ENCODE data around the gene LIN37.

The LIN37 gene

DNA sequence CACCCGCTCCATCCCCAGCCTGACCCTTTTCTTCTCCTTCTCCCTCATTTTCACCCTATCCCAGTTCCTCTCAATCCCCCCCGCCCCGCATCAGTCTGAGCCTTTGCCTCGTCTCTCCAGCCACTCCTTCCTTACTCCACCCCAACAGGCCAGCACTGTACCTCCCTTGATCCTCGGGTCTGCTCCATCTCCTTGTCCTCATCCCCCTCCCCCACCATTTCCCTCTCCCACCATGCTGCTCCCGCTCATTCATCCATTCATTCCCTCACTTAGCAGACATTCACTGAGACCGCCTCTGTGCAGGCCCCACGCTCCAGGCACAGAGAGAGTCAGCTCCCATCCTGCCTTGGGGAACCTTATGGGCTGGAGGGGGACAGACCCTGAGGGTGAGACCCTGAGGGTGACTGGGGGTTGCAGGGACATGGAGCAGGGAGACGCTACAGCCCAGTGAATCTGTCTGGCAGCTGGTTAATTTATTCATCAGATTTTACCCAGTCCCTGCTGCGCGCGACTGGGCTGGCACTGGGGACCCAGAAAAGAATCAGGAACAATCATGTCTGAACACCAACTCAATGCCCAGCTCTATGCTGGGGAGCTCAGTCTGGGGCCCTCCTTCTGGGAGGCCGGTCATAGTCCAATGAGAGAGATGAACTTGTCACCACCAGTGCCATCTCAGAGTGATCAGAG lies 27.9 kb downstream of the LIN37 start:
- no peak for FAIRE-seq

GRCh38 chr19:35777086-35777841 lies 28.9 kb downstream of the LIN37 start:
- FAIRE-seq, result no peak

DNA sequence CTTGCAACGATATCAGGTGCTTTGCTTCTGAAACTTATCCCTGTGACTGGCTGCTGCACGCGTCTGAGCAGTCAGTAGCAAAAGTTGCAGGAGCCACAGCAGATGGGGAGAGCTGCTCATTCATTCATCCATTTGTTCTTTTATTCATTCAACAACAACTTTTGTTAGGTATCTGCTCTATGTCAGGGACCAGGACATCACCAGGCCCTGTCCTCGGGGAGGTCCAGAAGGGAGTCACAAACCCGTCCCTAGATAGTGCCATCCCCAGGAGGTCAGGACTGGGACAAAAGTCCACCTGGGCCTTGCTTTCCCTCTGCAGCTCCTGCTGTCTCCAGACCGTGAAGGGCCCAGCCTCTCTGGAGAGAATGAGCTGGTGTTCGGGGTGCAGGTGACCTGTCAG lies 29.6 kb downstream of the LIN37 start:
- no peak for FAIRE-seq

DNA sequence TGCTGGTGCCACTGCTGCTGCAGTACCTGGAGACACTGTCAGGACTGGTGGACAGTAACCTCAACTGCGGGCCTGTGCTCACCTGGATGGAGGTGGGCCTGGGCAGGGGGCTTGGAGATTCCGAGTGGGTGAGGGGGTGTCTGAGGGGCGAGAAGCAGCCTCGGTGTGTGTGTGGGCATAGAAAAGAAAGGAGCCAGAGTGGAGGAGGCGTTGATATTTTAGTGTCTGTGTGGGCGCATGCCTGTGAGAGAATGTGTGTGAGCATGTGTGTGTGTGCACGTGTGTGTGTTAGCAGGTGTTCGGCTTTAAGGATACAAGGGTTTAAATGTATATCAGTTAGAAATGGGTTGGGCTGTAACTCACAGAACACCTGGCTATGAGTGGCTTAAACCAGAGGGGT lies 30.7 kb downstream of the LIN37 start:
- FAIRE-seq, result no peak

DNA sequence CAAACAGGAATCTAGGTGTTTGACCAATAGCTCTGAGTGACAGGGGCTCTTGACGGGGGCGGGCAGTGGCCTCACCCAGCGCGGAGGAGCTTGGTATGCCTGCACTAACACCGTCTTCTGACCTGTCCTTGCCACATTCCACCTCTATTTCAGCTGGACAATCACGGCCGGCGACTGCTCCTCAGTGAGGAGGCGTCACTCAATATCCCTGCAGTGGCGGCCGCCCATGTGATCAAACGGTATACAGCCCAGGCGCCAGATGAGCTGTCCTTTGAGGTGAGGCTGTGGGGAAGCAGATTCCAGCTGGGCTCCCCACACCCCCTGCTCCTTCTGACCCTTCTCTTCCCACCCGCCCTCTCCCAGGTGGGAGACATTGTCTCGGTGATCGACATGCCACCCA lies 31.7 kb downstream of the LIN37 start:
- FAIRE-seq, result no peak

- no peak for FAIRE-seq
These were observed 32.3 kb downstream of the LIN37 start for GRCh38 chr19:35780717-35781116.

DNA sequence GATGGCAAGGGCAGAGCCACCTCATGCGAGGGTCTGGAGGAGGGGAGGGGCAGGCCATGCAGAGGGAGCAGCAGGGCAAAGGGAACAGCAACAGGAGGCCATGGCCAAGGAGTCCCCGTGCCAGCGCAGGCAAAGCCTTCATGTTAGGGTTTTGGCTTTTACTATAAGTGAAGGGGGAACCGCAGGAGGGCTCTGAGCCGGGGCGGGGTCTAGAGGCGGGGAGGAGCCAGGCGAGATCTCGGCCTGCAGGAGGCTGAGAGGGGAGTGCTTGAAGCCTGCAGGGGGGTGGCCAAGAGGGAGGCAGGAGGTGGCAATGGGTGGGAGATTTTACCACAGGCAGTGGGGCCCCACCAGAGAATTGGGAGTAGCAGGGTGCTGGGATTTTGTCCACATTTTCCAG lies 33.3 kb downstream of the LIN37 start:
- FAIRE-seq, result no peak

GRCh38 chr19:35782589-35782988 lies 34.2 kb downstream of the LIN37 start:
- FAIRE-seq, result no peak

- no peak for FAIRE-seq
These were observed 35.4 kb downstream of the LIN37 start for GRCh38 chr19:35783469-35784434.

GRCh38 chr19:35784503-35785338 lies 36.3 kb downstream of the LIN37 start:
- FAIRE-seq, result no peak

DNA sequence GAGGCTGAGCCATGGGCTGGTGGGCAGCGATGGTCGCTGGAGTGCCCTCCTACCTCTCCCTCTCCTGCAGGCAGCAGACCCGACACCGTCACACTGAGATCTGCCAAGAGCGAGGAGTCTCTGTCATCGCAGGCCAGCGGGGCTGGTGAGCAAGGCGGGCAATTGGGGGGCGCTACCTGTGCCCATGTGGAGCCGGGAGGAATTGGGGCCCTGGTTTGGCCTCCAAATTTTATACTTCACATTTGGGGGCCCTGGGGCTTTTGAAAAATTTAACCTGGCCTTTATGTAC lies 36.9 kb downstream of the LIN37 start:
- no peak for FAIRE-seq

- no peak for FAIRE-seq
These were observed 38.2 kb downstream of the LIN37 start for GRCh38 chr19:35786299-35787160.

DNA sequence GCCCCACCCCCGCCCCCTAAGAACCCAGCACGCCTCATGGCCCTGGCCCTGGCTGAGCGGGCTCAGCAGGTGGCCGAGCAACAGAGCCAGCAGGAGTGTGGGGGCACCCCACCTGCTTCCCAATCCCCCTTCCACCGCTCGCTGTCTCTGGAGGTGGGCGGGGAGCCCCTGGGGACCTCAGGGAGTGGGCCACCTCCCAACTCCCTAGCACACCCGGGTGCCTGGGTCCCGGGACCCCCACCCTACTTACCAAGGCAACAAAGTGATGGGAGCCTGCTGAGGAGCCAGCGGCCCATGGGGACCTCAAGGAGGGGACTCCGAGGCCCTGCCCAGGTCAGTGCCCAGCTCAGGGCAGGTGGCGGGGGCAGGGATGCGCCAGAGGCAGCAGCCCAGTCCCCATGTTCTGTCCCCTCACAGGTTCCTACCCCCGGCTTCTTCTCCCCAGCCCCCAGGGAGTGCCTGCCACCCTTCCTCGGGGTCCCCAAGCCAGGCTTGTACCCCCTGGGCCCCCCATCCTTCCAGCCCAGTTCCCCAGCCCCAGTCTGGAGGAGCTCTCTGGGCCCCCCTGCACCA lies 38.9 kb downstream of the LIN37 start:
- no peak for FAIRE-seq

- no peak for FAIRE-seq
These were observed 40.0 kb downstream of the LIN37 start for GRCh38 chr19:35788205-35788960.

DNA sequence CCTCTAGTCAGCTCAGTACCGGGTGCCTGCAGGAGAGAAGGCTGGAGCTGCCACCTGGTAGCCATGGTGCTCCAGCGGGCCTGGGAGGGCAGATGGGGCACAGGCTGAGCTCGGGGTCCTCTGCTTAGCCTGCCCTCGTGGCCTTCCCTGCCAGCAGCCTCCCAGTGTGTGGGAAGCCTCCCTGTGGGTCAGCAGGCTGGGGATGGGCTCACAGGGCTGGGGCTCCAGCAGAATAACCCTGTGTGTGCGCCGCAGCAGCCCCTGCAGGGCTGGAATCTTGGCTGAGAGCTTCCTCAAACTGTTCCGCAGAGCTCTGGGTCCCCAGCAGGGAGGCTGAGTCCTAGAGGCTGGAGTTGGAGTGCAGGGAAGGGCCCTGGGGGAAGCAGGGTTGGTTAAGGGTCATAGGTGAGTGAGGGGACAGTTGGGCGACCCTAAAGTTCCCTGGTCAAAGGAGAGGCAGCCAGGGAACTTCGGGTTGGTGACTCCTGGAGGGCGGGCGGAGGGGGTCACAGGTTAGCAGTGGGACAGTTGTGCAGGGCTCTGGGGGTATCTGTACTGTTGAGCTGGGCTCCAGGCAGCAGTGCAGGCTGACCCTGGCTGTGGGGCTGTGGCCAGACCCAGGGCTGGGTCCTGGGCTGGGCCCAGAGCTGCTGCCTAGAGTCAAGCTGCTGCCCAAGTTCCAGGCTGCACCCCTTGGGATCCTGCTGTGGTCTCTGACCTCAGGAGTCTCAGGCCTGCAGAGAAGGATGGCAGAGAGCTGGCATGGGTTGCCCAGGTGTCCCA lies 41.0 kb downstream of the LIN37 start:
- no peak for FAIRE-seq

GRCh38 chr19:35789978-35790944 lies 41.9 kb downstream of the LIN37 start:
- FAIRE-seq, result no peak

DNA sequence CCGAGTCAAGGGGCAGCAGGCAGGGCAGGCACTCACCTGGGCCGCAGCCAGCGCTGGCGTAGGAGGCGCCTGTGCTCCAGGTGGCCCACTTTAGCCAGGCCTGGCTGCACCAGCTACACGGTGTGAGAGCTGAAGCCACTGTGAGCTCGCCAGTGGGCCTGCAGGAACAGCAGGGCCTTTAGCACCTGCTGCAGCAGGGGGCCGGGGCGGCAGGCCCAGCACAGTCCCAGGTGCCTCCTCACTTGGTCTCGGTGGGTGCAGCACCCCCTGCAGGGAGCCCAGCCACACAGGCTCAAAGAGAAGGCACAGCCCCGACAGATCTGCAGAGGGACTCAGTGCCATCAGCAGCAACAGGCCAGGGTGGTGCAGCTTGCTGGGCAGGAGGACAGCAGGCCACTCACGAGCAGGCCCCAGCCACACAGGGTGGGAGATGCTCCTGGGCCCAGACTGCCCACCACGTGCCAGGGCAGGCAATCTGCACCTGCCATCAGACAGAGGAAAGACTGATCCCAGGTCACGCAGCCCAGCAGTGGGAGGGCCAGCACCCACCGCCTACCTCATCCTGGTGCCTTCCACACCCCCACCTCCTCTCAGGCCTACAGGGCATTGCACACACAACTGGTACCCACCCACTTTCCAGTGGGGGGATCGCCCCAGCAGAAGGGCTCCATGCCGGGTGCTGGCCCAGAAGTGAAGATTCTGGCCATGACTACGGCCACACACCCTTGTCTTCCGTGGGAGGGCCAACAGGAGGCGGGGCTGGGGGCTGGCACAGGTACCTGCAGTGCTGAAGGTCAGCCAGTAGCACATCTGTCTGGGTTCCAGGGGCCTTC lies 42.8 kb downstream of the LIN37 start:
- FAIRE-seq, result no peak

Measured in islet of Langerhans (tissue), 1 donor.